Gastroesophageal sphincter (tissue), 4 donors: Measurements from ENCODE around the gene TMEM120B. TPM values are rescaled to one million over a fixed set of nuclear protein-coding genes. Genes with fewer than 3 reads are reported as not detected.
A peak's percentile ranks its signal among the peaks of the same experiment; 100 is the strongest.

Experiments
- ATAC-seq: fragments of 150-250 bp; one replicate; pipeline ENCODE4 v1.9.1; 2016; ENCODE audit warnings: mild to moderate bottlenecking, moderate library complexity
- H3K27ac ChIP-seq, 4 donors: fragments of 200-600 bp; sonication (generic) in 3 of 4; 1 replicate in 3 of 4; 2 replicates in 1 of 4; pipeline ENCODE4 v1.5.1; 2016 to 2019
- H3K27me3 ChIP-seq: fragments of 200-600 bp; sonication (generic); one replicate; pipeline ENCODE4 v1.5.1; 2019
- H3K36me3 ChIP-seq, 2 donors: fragments of 200-600 bp; sonication (generic); one replicate each; pipeline ENCODE4 v1.5.1; 2019; ENCODE audit warnings: control low read depth in 1 of 2
- H3K4me1 ChIP-seq, 3 donors: fragments of 200-600 bp; sonication (generic); 1 replicate in 2 of 3; 2 replicates in 1 of 3; pipeline ENCODE4 v1.5.1; 2016 to 2019; ENCODE audit warnings: control low read depth in 2 of 3
- H3K4me3 ChIP-seq, 2 donors: fragments of 200-600 bp; sonication (generic); one replicate each; pipeline ENCODE4 v1.5.1; 2019; ENCODE audit warnings: mild to moderate bottlenecking in 1 of 2, moderate library complexity in 1 of 2
- H3K9me3 ChIP-seq, 3 donors: fragments of 200-600 bp; sonication (generic); one replicate each; pipeline ENCODE4 v1.5.1; 2017 to 2019; ENCODE audit warnings: control low read depth in 2 of 3
- CTCF ChIP-seq, 4 experiments: fragments of 200-600 bp in 2 of 4; fragments of 450-650 bp in 2 of 4; sonication (generic) in 1 of 4; IDR thresholded peaks; one replicate each; pipeline ENCODE4 v1.5.1; 2017 to 2019; ENCODE audit warnings: antibody characterized with exemption in 4 of 4, mild to moderate bottlenecking in 2 of 4, moderate library complexity in 2 of 4
- EP300 ChIP-seq: sonication (generic); formaldehyde crosslinking; IDR thresholded peaks from one replicate; pipeline ENCODE4 v1.6.1; 2017; ENCODE audit warnings: antibody characterized with exemption, mild to moderate bottlenecking
- POLR2A ChIP-seq, 2 donors: fragments of 450-650 bp; IDR thresholded peaks; one replicate each; pipeline ENCODE4 v1.6.1; 2017; ENCODE audit warnings: antibody characterized with exemption in 2 of 2, mild to moderate bottlenecking in 2 of 2, moderate library complexity in 1 of 2
- POLR2AphosphoS5 ChIP-seq: sonication (generic); formaldehyde crosslinking; IDR thresholded peaks from one replicate; pipeline ENCODE4 v1.6.1; 2017; ENCODE audit warnings: antibody characterized with exemption
- WGBS, 2 donors: methylation state at CpG; one replicate each; pipeline ENCODE4 v1.1.5; 2018; ENCODE audit warnings: low coverage in 1 of 2; 5-methylcytosine and 5-hydroxymethylcytosine counted together
- total RNA-seq, 4 donors: library from RNA; depleted of rRNA; stranded (reverse); fragments of >200 nt; gene quantifications; one replicate each; pipeline ENCODE4 v1.1.0, GENCODE V29; 2016

The TMEM120B gene
- total RNA-seq, 4 donors from 2014 or later = 4.2 to 14.3 (median 9.9) TPM

GRCh38 chr12:121796855-121797751 is 84.6 kb downstream of the TMEM120B start:
- 15 to 23% methylated on average over 5 to 15 of the region's 39 CpGs for WGBS, 2 donors
- H3K27ac ChIP-seq = peak overlapping the region; percentile 41 to 100 (median 100)
- peaks cover 6 to 88% (median 54%) of the 10 kb centered on the region in 3 donors for H3K4me1 ChIP-seq
- H3K9me3 ChIP-seq = no peaks in the 10 kb centered on the region
- ATAC-seq = peak; percentile 52
- H3K4me3 ChIP-seq = peak overlapping the region in 1 of 2 donors; percentile 85
- peaks cover 0 to 13% of the 10 kb centered on the region in 2 donors for H3K36me3 ChIP-seq
- TF ChIP-seq POLR2A (IDR thresholded peaks at IDR 0.05) (peak in 1 of 2 donors; percentile 24), EP300 (no peak), POLR2AphosphoS5 (peak; percentile 87), CTCF (IDR thresholded peaks at IDR 0.05) (peak in 3 of 4 experiments; percentile 50 to 71 (median 58))
- H3K27me3 ChIP-seq = no peaks in the 10 kb centered on the region

DNA sequence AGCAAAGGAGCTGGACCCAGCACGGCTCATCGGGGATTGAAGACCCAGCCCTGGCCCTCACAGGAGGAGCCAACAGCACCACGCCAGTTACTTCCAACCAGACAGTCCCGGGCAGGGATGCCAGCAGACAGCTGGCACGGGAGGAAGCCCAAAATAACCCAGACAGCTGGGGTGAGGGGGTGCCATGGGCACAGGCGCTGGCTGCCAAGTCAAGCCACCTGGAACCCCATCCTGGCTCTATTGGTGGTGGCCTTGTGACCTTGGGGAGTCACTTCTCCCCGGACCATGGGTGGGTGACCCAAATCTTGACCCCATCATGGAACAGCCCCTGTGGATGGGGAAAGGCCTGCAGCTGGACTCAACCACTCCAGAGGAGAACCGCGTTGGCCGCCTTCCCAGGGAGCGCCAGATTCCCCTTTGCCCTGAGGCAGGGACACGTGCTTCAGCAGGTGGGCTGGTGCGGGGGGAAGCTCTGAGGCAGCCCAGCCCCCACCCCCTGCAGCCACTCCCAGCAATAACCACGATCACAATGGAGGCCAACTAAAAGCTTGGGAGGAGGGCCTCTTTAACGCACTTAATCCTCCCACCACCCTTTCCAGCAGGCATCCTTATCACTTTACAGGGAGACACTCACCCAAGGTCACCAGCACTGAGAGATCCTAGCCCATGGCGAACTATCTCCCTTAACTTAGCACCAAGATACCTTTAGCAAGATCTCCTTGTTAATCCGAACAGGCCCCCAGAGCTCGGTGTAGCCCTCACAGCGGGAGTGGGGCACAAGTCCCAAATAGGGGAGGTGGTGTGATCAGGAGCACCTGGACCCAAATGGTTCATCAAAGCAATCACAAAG is 85.6 kb downstream of the TMEM120B start:
- ATAC-seq = no peak
- TF ChIP-seq POLR2A (IDR thresholded peaks at IDR 0.05) = no peak
- TF ChIP-seq CTCF (IDR thresholded peaks at IDR 0.05) = peak in 1 of 4 experiments; percentile 17
- peak; percentile 32 for TF ChIP-seq POLR2AphosphoS5
- no peak for TF ChIP-seq EP300
- peak overlapping the region in 1 of 2 donors; percentile 85 for H3K4me3 ChIP-seq

GRCh38 chr12:121798787-121799155 is 86.2 kb downstream of the TMEM120B start:
- Histone ChIP-seq H3K27ac (peak overlapping the region; percentile 100), H3K27me3 (no peaks in the 10 kb centered on the region), H3K36me3 (peaks cover 0 to 13% of the 10 kb centered on the region in 2 donors), H3K4me3 (peak overlapping the region; percentile 85), H3K9me3 (no peaks in the 10 kb centered on the region), H3K4me1 (peaks cover 6 to 72% (median 45%) of the 10 kb centered on the region in 3 donors)
- TF ChIP-seq POLR2A (IDR thresholded peaks at IDR 0.05) (no peak), CTCF (IDR thresholded peaks at IDR 0.05) (no peak), POLR2AphosphoS5 (no peak), EP300 (no peak)
- WGBS, 2 donors = 31% methylated on average over 6 of the region's 10 CpGs; no CpG with 5 or more reads in 1 of the 2 donors
- no peak for ATAC-seq

More for the DNA sequence above, 85.6 kb downstream of the TMEM120B start:
- WGBS, 2 donors = 6 to 36% methylated on average over 2 to 3 of the region's 19 CpGs
- H3K27ac ChIP-seq = peak overlapping the region; percentile 100
- peaks cover 6 to 78% (median 50%) of the 10 kb centered on the region in 3 donors for H3K4me1 ChIP-seq
- no peaks in the 10 kb centered on the region for H3K27me3 ChIP-seq
- peaks cover 0 to 13% of the 10 kb centered on the region in 2 donors for H3K36me3 ChIP-seq
- H3K9me3 ChIP-seq = no peaks in the 10 kb centered on the region

DNA sequence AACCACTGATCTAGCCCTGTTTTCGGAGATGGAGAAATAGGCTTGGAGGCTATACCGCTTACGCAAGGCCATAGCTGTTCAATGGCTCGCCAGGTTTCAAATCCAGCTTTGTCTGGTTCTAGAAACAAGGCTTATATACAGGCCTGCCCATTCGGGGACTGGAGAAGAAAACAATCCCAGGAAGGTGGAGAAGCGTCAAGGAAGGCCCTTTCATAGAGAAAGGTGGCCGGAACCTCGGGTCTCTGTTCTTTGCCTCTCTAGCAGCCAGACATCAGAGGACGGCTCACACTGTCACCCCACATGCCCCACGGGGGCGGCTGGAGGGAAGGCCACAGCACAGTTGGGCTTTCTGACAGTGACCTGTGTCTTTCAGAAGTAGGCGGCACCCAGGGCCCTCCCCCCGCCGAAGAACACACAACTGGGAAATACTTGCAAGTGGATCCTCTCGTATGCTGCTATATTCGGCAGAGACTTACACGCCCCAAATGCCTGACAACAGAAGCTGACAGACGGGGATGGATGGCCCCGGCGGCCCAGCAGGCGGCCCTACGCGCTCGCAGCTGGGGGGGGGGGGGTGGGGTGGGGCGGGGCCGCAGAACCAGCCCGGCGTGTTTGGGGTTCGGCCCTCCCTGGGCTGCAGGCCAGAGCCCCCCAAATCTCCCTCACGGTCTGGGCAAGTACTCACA is 86.7 kb downstream of the TMEM120B start:
- TF ChIP-seq CTCF (IDR thresholded peaks at IDR 0.05) = no peak
- TF ChIP-seq POLR2AphosphoS5 = peak; percentile 67
- peak in 1 of 2 donors; percentile 3 for TF ChIP-seq POLR2A (IDR thresholded peaks at IDR 0.05)
- peaks cover 6 to 66% (median 45%) of the 10 kb centered on the region in 3 donors for H3K4me1 ChIP-seq
- H3K36me3 ChIP-seq = peaks cover 0 to 13% of the 10 kb centered on the region in 2 donors
- H3K27ac ChIP-seq = peak overlapping the region; percentile 100
- peak; percentile 54 for ATAC-seq
- 30% methylated on average over 4 of the region's 30 CpGs; no CpG with 5 or more reads in 1 of the 2 donors for WGBS, 2 donors
- H3K27me3 ChIP-seq = no peaks in the 10 kb centered on the region
- H3K9me3 ChIP-seq = no peaks in the 10 kb centered on the region
- peak overlapping the region; percentile 85 for H3K4me3 ChIP-seq
